Suprapubic skin (tissue), 3 donors: ENCODE data around the gene DAB1.

Experiments used
- CTCF ChIP-seq, 2 donors: fragments of 200-600 bp in 1 of 2; fragments of 450-650 bp in 1 of 2; sonication (generic) in 1 of 2; IDR thresholded peaks; one replicate each; pipeline ENCODE4 v1.5.1; 2016 to 2019; ENCODE audit warnings: antibody characterized with exemption in 2 of 2, mild to moderate bottlenecking in 1 of 2, moderate library complexity in 1 of 2
- POLR2A ChIP-seq, 2 donors: fragments of 450-650 bp; IDR thresholded peaks; one replicate each; pipeline ENCODE4 v1.6.1; 2017; ENCODE audit warnings: antibody characterized with exemption in 2 of 2, mild to moderate bottlenecking in 2 of 2, moderate library complexity in 2 of 2

- TF ChIP-seq POLR2A (IDR thresholded peaks at IDR 0.05) = no peak
- no peak for TF ChIP-seq CTCF (IDR thresholded peaks at IDR 0.05)
These were observed 411.5 kb downstream of the DAB1 start for GRCh38 chr1:57012315-57012714.
